Stimulated activated memory B cell treated with anti-CD40 and anti-IgM and Interleukin-4, amounts not matched to agents 10 μg/mL and 1 μg/mL and 100 μg/mL, for 72 hours (primary cell): ENCODE results near the gene TRPM7.
"Not testable (repeated sequence)": the region's sequence is repeated elsewhere in the genome, so short reads cannot be mapped to it uniquely, and the experiment has no call there.

Experiments
- ATAC-seq: fragments of 150-1000 bp; cut with Tn5 transposase; 2 replicates; pipeline ENCODE4 v1.10.0; 2021
- H3K27ac Mint-ChIP-seq: one replicate; pipeline ENCODE4 v1.8.0; 2022; ENCODE audit warnings: mild to moderate bottlenecking, mixed read lengths
- H3K27me3 Mint-ChIP-seq: one replicate; pipeline ENCODE4 v1.8.0; 2022; ENCODE audit warnings: mixed read lengths
- H3K36me3 Mint-ChIP-seq: one replicate; pipeline ENCODE4 v1.8.0; 2022; ENCODE audit warnings: mixed read lengths
- H3K4me1 Mint-ChIP-seq: one replicate; pipeline ENCODE4 v1.8.0; 2022; ENCODE audit warnings: mixed read lengths
- H3K4me3 Mint-ChIP-seq: one replicate; pipeline ENCODE4 v1.8.0; 2022; ENCODE audit warnings: mild to moderate bottlenecking, moderate library complexity, mixed read lengths
- H3K9me3 Mint-ChIP-seq: one replicate; pipeline ENCODE4 v1.8.0; 2022; ENCODE audit warnings: mixed read lengths

The TRPM7 gene

DNA sequence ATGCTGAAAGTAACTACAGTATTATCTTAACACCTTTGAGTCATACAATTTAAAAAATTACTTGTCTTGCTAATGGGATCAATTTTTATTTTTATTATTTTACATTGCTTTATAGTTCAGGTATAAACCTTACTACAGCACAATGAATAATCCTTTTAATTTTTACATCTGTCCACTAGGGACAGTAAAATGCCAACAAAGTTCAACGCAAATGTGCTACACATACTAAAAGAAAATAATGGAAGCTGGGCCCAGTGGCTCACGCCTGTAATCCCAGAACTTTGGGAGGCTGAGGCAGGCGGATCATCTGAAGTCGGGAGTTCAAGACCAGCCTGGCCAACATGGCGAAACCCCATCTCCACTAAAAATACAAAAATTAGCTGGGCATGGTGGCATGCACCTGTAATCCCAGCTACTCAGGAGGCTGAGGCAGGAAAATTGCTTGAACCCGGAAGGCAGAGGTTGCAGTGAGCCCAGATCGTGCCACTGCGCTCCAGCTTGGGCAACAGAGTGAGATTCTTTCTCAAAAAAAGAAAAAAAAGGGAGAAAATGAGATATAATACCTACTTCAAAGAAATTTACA lies 64.1 kb downstream of the TRPM7 start:
- H3K27me3 Mint-ChIP-seq, H3K4me3 Mint-ChIP-seq, H3K27ac Mint-ChIP-seq, H3K4me1 Mint-ChIP-seq, ATAC-seq, H3K9me3 Mint-ChIP-seq: not testable (repeated sequence)
- peaks cover 65% of the 10 kb centered on the region for H3K36me3 Mint-ChIP-seq

DNA sequence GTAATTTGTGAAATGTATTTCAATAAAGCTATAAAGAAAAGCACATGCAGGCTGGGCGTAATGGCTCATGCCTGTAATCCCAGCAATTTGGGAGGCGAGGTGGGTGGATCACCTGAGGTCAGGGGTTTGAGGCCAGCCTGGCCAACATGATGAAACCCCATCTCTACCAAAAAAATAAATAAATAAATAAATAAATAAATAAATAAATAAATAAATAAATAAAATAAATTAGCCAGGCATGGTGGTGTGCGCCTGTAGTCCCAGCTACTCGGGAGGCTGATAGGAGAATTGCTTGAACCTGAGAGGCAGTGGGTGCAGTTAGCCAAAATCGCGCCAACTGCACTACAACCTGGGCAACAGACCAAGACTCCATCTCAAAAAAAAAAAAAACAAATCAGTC lies 69.6 kb downstream of the TRPM7 start:
- H3K27me3 Mint-ChIP-seq, H3K4me1 Mint-ChIP-seq, ATAC-seq, H3K27ac Mint-ChIP-seq, H3K4me3 Mint-ChIP-seq, H3K9me3 Mint-ChIP-seq: not testable (repeated sequence)
- peaks cover 37% of the 10 kb centered on the region for H3K36me3 Mint-ChIP-seq

DNA sequence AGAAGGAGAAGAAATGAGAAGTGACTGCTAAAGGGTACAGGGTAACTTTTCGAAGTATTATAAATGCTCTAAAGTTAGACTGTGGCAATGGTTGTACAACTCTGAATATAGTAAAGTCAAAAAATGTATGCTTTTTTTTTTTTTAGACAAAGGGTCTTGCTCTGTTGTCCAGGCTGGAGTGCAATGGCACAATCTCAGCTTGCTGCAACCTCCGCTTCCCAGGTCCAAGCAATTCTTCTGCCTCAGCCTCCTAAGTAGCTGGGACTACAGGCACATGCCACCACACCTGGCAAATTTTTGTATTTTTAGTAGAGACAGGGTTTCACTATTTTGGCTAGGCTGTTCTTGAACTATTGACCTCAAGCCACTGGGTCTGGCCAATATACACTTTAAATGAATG lies 70.0 kb downstream of the TRPM7 start:
- not testable (repeated sequence) for ATAC-seq, H3K4me3 Mint-ChIP-seq, H3K27ac Mint-ChIP-seq, H3K4me1 Mint-ChIP-seq, H3K27me3 Mint-ChIP-seq, H3K9me3 Mint-ChIP-seq
- H3K36me3 Mint-ChIP-seq: peaks cover 37% of the 10 kb centered on the region

GRCh38 chr15:50613600-50613999 lies 73.0 kb downstream of the TRPM7 start:
- Mint-ChIP-seq H3K36me3 (peaks cover 39% of the 10 kb centered on the region), H3K4me3 (no peak overlapping the region)
- ATAC-seq: no peak

GRCh38 chr15:50607129-50607528 lies 79.5 kb downstream of the TRPM7 start:
- Mint-ChIP-seq H3K36me3 (peaks cover 74% of the 10 kb centered on the region), H3K27me3 (no peaks in the 10 kb centered on the region), H3K4me3 (no peak overlapping the region), H3K4me1 (no peaks in the 10 kb centered on the region), H3K9me3 (peaks cover 8% of the 10 kb centered on the region), H3K27ac (no peak overlapping the region)
- ATAC-seq: no peak

More at GRCh38 chr15:50613600-50613999, 73.0 kb downstream of the TRPM7 start:
- Mint-ChIP-seq H3K27me3 (no peaks in the 10 kb centered on the region), H3K4me1 (no peaks in the 10 kb centered on the region), H3K27ac (no peak overlapping the region), H3K9me3 (no peaks in the 10 kb centered on the region)

DNA sequence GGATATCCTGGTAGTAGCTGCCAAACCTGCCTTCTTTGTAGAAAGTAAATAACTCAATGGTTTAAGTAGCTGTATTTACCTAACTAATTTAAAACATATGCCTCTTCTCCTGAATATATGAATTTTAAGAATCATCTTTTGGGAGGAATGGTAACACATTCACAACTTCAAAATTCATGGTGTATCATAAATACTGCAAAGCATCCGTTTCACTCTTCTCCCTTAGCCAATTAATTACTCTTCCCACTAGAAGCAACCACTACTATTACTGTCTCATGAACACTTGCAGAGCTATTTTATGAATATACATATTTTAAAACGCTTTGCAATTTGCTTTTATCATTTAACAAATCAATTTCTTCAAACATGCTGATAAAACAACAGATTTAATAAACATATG lies 81.1 kb downstream of the TRPM7 start:
- H3K36me3 Mint-ChIP-seq: peaks cover 61% of the 10 kb centered on the region

DNA sequence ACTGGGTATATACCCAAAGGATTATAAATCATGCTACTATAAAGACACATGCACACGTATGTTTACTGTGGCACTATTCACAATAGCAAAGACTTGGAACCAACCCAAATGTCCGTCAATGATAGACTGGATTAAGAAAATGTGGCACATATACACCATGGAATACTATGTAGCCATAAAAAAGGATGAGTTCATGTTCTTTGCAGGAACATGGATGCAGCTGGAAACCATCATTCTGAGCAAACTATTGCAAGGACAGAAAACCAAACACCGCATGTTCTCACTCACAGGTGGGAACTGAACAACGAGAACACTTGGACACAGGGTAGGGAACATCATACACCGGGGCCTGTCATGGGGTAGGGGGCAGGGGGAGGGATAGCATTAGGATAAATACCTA lies 84.6 kb downstream of the TRPM7 start:
- H3K4me3 Mint-ChIP-seq, H3K9me3 Mint-ChIP-seq, H3K27ac Mint-ChIP-seq, ATAC-seq, H3K4me1 Mint-ChIP-seq, H3K27me3 Mint-ChIP-seq: not testable (repeated sequence)
- H3K36me3 Mint-ChIP-seq: peaks cover 55% of the 10 kb centered on the region

More for the DNA sequence above, 81.1 kb downstream of the TRPM7 start:
- no peaks in the 10 kb centered on the region for H3K4me1 Mint-ChIP-seq
- no peak overlapping the region for H3K4me3 Mint-ChIP-seq
- H3K27me3 Mint-ChIP-seq: no peaks in the 10 kb centered on the region
- H3K9me3 Mint-ChIP-seq: peaks cover 8% of the 10 kb centered on the region
- no peak for ATAC-seq
- H3K27ac Mint-ChIP-seq: no peak overlapping the region

GRCh38 chr15:50594311-50594710 lies 92.3 kb downstream of the TRPM7 start:
- Mint-ChIP-seq H3K27me3 (no peaks in the 10 kb centered on the region), H3K9me3 (no peaks in the 10 kb centered on the region), H3K4me1 (no peaks in the 10 kb centered on the region), H3K4me3 (no peak overlapping the region), H3K36me3 (peaks cover 39% of the 10 kb centered on the region), H3K27ac (no peak overlapping the region)
- ATAC-seq: no peak

- Mint-ChIP-seq H3K4me3 (no peak overlapping the region), H3K9me3 (no peaks in the 10 kb centered on the region), H3K27me3 (no peaks in the 10 kb centered on the region), H3K4me1 (no peaks in the 10 kb centered on the region), H3K36me3 (peaks cover 42% of the 10 kb centered on the region), H3K27ac (no peak overlapping the region)
- ATAC-seq: no peak
Measured at GRCh38 chr15:50593761-50594160, 92.8 kb downstream of the TRPM7 start.

DNA sequence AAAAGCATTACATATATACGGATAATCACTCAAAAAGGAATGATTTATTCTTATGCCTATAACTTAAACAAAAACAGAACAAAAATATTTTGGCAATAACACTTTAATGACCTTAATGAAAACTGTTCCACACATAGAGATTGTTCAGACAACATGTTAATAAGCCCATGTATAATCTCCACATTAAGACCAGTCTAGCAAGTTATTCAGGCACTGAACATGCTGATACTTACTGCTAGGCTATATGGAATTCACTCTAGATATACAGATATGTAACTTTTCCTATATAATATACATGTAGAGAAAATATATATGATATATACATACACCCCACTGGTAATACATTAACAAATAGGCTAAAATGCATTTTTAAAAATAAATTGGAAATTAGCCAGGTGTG lies 96.3 kb downstream of the TRPM7 start:
- Mint-ChIP-seq H3K36me3 (peaks cover 42% of the 10 kb centered on the region), H3K4me3 (no peak overlapping the region), H3K27ac (no peak overlapping the region), H3K4me1 (no peaks in the 10 kb centered on the region), H3K27me3 (no peaks in the 10 kb centered on the region), H3K9me3 (no peaks in the 10 kb centered on the region)
- ATAC-seq: no peak

DNA sequence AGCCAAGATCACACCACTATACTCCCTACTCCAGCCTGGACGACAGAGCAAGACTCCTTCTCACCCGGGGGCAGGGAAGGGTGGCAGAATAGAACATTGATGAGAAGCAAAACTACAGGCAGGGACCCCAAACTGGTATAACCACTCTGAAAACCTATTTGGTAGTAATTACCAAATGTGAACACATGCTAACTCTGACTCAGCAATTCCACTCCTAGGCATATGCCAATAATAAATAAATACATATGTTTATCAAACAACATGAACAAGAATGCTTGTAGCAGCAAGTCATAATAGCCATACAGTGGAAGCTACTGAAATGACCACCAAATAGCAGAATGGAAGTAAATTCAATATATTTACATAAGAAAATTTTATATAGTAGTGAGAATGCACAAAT lies 109.1 kb downstream of the TRPM7 start:
- no peak overlapping the region for H3K4me3 Mint-ChIP-seq
- peaks cover 47% of the 10 kb centered on the region for H3K36me3 Mint-ChIP-seq
- H3K27ac Mint-ChIP-seq: no peak overlapping the region
- H3K4me1 Mint-ChIP-seq: no peaks in the 10 kb centered on the region
- ATAC-seq: no peak
- H3K9me3 Mint-ChIP-seq: no peaks in the 10 kb centered on the region
- H3K27me3 Mint-ChIP-seq: no peaks in the 10 kb centered on the region

DNA sequence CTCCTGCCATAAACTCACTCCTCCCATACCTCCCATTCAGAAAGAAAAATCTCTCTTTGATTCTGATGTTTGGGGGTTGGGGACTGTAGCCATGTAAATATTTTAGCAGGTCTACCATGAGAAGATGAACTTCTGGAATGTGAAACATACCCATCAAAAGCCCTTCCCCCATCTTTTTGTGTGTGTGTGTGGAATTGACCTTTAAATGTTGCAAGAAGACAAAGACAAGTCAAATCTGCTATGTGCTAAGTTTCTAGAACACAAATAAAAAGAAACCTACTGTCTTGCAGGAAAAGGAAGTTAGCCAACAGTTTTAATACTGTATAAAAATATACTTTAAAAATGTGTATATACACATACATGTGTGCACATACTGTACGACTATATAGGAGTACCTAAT lies 110.4 kb downstream of the TRPM7 start:
- H3K4me3 Mint-ChIP-seq: no peak overlapping the region
- no peaks in the 10 kb centered on the region for H3K4me1 Mint-ChIP-seq
- H3K27me3 Mint-ChIP-seq: no peaks in the 10 kb centered on the region
- no peak for ATAC-seq
- no peak overlapping the region for H3K27ac Mint-ChIP-seq
- no peaks in the 10 kb centered on the region for H3K9me3 Mint-ChIP-seq
- peaks cover 43% of the 10 kb centered on the region for H3K36me3 Mint-ChIP-seq

DNA sequence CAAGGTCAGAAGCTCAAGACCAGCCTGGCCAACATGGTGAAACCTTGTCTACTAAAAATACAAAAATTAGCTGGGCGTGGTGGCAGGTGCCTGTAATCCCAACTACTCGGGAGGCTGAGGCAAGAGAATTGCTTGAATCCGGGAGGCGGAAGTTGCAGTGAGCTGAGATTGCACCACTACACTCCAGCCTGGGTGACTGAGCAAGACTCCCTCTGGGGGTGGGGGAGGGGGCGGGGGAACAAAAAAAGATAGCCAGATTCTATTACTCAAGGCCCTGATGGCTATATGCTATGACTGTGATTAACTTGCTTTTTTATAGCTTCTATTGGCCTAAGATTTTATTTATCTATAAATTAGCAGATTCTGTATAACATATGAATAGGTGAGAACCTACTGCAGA lies 112.8 kb downstream of the TRPM7 start:
- not testable (repeated sequence) for H3K27ac Mint-ChIP-seq, H3K4me1 Mint-ChIP-seq, H3K27me3 Mint-ChIP-seq, ATAC-seq, H3K9me3 Mint-ChIP-seq, H3K4me3 Mint-ChIP-seq
- H3K36me3 Mint-ChIP-seq: peaks cover 55% of the 10 kb centered on the region

DNA sequence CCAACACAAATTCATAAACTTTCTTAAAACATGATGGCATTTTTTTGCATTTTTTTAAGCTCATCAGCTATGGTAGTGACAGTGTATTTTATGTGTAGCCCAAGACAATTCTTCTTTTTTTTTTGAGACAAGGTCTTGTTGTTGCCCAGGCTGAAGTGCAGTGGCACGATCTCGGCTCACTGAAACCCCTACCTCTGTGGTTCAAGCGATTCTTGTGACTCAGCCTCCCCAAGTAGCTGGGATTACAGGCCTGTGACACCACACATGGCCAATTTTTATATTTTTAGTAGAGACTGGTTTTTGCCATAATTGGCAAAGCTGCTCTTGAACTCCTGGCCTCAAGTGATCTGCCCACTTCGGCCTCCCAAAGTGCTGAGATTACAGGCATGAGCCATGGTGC lies 122.8 kb downstream of the TRPM7 start:
- Mint-ChIP-seq H3K36me3 (peaks cover 42% of the 10 kb centered on the region), H3K9me3 (no peaks in the 10 kb centered on the region), H3K4me3 (no peak overlapping the region), H3K27me3 (no peaks in the 10 kb centered on the region), H3K27ac (peak overlapping the region; percentile 18), H3K4me1 (no peaks in the 10 kb centered on the region)
- ATAC-seq: no peak

- H3K27ac Mint-ChIP-seq: peak overlapping the region; percentile 18
- no peak overlapping the region for H3K4me3 Mint-ChIP-seq
- H3K36me3 Mint-ChIP-seq: peaks cover 43% of the 10 kb centered on the region
- no peak for ATAC-seq
- H3K9me3 Mint-ChIP-seq: no peaks in the 10 kb centered on the region
- H3K4me1 Mint-ChIP-seq: no peaks in the 10 kb centered on the region
- no peaks in the 10 kb centered on the region for H3K27me3 Mint-ChIP-seq
Measured at GRCh38 chr15:50562735-50563640, 123.6 kb downstream of the TRPM7 start.

GRCh38 chr15:50558012-50558411 lies 128.6 kb downstream of the TRPM7 start:
- no peak overlapping the region for H3K4me3 Mint-ChIP-seq
- no peak for ATAC-seq
- no peaks in the 10 kb centered on the region for H3K27me3 Mint-ChIP-seq
- H3K36me3 Mint-ChIP-seq: peaks cover 37% of the 10 kb centered on the region
- no peaks in the 10 kb centered on the region for H3K9me3 Mint-ChIP-seq
- H3K4me1 Mint-ChIP-seq: peaks cover 8% of the 10 kb centered on the region
- H3K27ac Mint-ChIP-seq: no peak overlapping the region
